SU-DHL-6 (cell line): Measurements from ENCODE around the gene KRTAP10-12.

Experiments used
- H2AFZ ChIP-seq: fragments of 200-600 bp; sonication (generic); 2 replicates; pipeline ENCODE4 v1.6.1; 2014; ENCODE audit warnings: low read depth, mild to moderate bottlenecking, moderate library complexity, mixed read lengths, antibody characterized with exemption, low read length; ENCODE audit not compliant: severe bottlenecking
- H3F3A ChIP-seq: fragments of 200-600 bp; shearing (Covaris generic); 2 replicates; pipeline ENCODE4 v1.6.0; 2016; ENCODE audit warnings: antibody characterized with exemption, mild to moderate bottlenecking; ENCODE audit not compliant: insufficient read depth
- H3K27ac ChIP-seq: fragments of 200-600 bp; sonication (generic); 2 replicates; pipeline ENCODE4 v1.5.1; 2016; ENCODE audit warnings: low read depth, mild to moderate bottlenecking, low read length, moderate library complexity, mixed read lengths
- H3K27me3 ChIP-seq: fragments of 200-600 bp; sonication (generic), shearing (Covaris generic); 2 replicates; pipeline ENCODE4 v1.6.0; 2014; ENCODE audit warnings: mild to moderate bottlenecking, low read length
- H3K36me3 ChIP-seq: fragments of 200-600 bp; sonication (generic); 2 replicates; pipeline ENCODE4 v1.6.1; 2014; ENCODE audit warnings: mild to moderate bottlenecking, low read length, mixed read lengths
- H3K4me2 ChIP-seq: fragments of 300-600, 200-600 bp; shearing (Covaris generic), sonication (generic); 2 replicates; pipeline ENCODE4 v1.6.0; 2014; ENCODE audit warnings: low read length, low read depth, mild to moderate bottlenecking; ENCODE audit not compliant: poor library complexity, severe bottlenecking
- H3K4me3 ChIP-seq: fragments of 200-600 bp; sonication (generic); 2 replicates; pipeline ENCODE4 v1.5.1; 2014; ENCODE audit warnings: antibody characterized with exemption, low read length, mild to moderate bottlenecking, mixed read lengths; ENCODE audit not compliant: insufficient read depth, poor library complexity, severe bottlenecking
- H3K79me2 ChIP-seq: fragments of 200-600 bp; sonication (generic); 2 replicates; pipeline ENCODE4 v1.6.1; 2014; ENCODE audit warnings: mild to moderate bottlenecking, low read length, moderate library complexity; ENCODE audit not compliant: insufficient read depth
- H3K9ac ChIP-seq: fragments of 200-600 bp; sonication (generic); 2 replicates; pipeline ENCODE4 v1.7.0; 2014; ENCODE audit warnings: mild to moderate bottlenecking, low read length
- H3K9me2 ChIP-seq: fragments of 200-600 bp; sonication (generic); replicated peaks from 2 replicates; pipeline ENCODE4 v1.6.1; 2014; ENCODE audit warnings: low read length; ENCODE audit not compliant: insufficient read depth
- H3K9me3 ChIP-seq: fragments of 200-600 bp; sonication (generic); 2 replicates; pipeline ENCODE4 v1.6.1; 2014; ENCODE audit warnings: low read length, mixed read lengths; ENCODE audit not compliant: insufficient read depth
- H4K20me1 ChIP-seq: fragments of 200-600 bp; sonication (generic); 2 replicates; pipeline ENCODE4 v1.6.1; 2014; ENCODE audit warnings: low read depth, mild to moderate bottlenecking, antibody characterized with exemption, low read length, moderate library complexity, mixed read lengths
- CTCF ChIP-seq: fragments of 200-600 bp; sonication (generic); IDR thresholded peaks from one replicate; pipeline ENCODE4 v1.5.1; 2017; ENCODE audit warnings: antibody characterized with exemption, mild to moderate bottlenecking, low read length, moderate library complexity; ENCODE audit not compliant: insufficient read depth, poor library complexity, severe bottlenecking
- EZH2phosphoT487 ChIP-seq: fragments of 200-600 bp; sonication (generic), shearing (Covaris generic); conservative IDR thresholded peaks from 2 replicates; pipeline ENCODE4 v1.6.1; 2018; ENCODE audit warnings: mild to moderate bottlenecking, antibody characterized with exemption, low read length, moderate library complexity, mixed read lengths

The KRTAP10-12 gene

GRCh38 chr21:44703731-44704635 lies 7.0 kb downstream of the KRTAP10-12 start:
- Histone ChIP-seq H3K36me3 (no peaks in the 10 kb centered on the region), H3K9me3 (no peaks in the 10 kb centered on the region), H4K20me1 (no peaks in the 10 kb centered on the region), H3K79me2 (no peaks in the 10 kb centered on the region), H3K9me2 (no peaks in the 10 kb centered on the region), H3F3A (no peaks in the 10 kb centered on the region), H3K4me2 (no peak overlapping the region), H2AFZ (no peak overlapping the region), H3K9ac (no peak overlapping the region), H3K27ac (no peak overlapping the region), H3K27me3 (no peaks in the 10 kb centered on the region), H3K4me3 (no peak overlapping the region)
- TF ChIP-seq EZH2phosphoT487 (no peak), CTCF (no peak)

DNA sequence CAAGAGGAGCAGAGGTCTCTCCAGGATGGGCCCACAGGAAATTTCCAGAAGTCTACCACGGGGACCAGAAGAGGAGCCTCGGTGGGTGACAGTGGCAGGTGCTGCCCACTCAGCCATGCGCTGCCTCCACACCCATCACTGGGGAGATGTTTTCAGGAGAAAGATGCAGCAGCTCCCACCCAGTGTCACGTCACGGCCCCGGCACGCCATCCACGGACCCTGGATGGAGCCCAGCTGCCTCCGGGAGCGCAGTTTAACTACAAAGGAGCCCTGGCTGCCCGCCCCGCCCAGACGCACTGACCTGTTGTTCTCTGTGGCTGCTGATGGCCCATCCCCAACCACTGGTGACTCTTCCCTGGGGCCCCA lies 7.6 kb downstream of the KRTAP10-12 start:
- Histone ChIP-seq H3K36me3 (no peaks in the 10 kb centered on the region), H3K27me3 (no peaks in the 10 kb centered on the region)

GRCh38 chr21:44706026-44706705 lies 9.2 kb downstream of the KRTAP10-12 start:
- Histone ChIP-seq H3K36me3 (no peaks in the 10 kb centered on the region), H3K4me2 (no peak overlapping the region), H3F3A (no peaks in the 10 kb centered on the region), H3K79me2 (no peaks in the 10 kb centered on the region), H3K4me3 (no peak overlapping the region), H3K27me3 (no peaks in the 10 kb centered on the region), H3K27ac (no peak overlapping the region), H3K9ac (no peak overlapping the region), H2AFZ (no peak overlapping the region), H4K20me1 (no peaks in the 10 kb centered on the region), H3K9me2 (no peaks in the 10 kb centered on the region), H3K9me3 (no peaks in the 10 kb centered on the region)
- TF ChIP-seq CTCF (no peak), EZH2phosphoT487 (no peak)

More for the DNA sequence above, 7.6 kb downstream of the KRTAP10-12 start:
- no peak overlapping the region for H3K9ac ChIP-seq
- H3K79me2 ChIP-seq = no peaks in the 10 kb centered on the region
- H3K4me2 ChIP-seq = no peak overlapping the region
- no peak for TF ChIP-seq EZH2phosphoT487
- TF ChIP-seq CTCF = no peak
- H2AFZ ChIP-seq = no peak overlapping the region
- no peaks in the 10 kb centered on the region for H3F3A ChIP-seq
- no peak overlapping the region for H3K4me3 ChIP-seq
- H3K27ac ChIP-seq = no peak overlapping the region
- H3K9me2 ChIP-seq = no peaks in the 10 kb centered on the region
- no peaks in the 10 kb centered on the region for H4K20me1 ChIP-seq
- no peaks in the 10 kb centered on the region for H3K9me3 ChIP-seq
